ENCODE results near the gene PLEKHG3.

- no peak for TF ChIP-seq POLR2AphosphoS5 (IDR thresholded peaks at IDR 0.05; ENCODE audit: borderline replicate concordance, low read depth, low read length)
- no peak for TF ChIP-seq EZH2 (IDR thresholded peaks at IDR 0.05)
- TF ChIP-seq FOXP2 (optimal IDR thresholded peaks at IDR 0.05; ENCODE audit: control extremely low read depth, extremely low read length, insufficient read depth): no peak
Observed at GRCh38 chr14:64734990-64735389, 30.8 kb downstream of the PLEKHG3 start.

Data from SK-N-MC (cell line).